ENCODE data around the gene SPNS3.

The SPNS3 gene

GRCh38 chr17:4465786-4466185 lies 32.0 kb downstream of the SPNS3 start:
- Mint-ChIP-seq H3K9me3 (peaks cover 3% of the 10 kb centered on the region), H3K27me3 (ENCODE audit: low read depth) (no peaks in the 10 kb centered on the region), H3K36me3 (ENCODE audit: low read depth) (peaks cover 4% of the 10 kb centered on the region), H3K27ac (no peak overlapping the region), H3K4me1 (ENCODE audit: low read depth) (no peaks in the 10 kb centered on the region), H3K4me3 (no peak overlapping the region)
- DNase-seq (ENCODE audit: low spot score): no peak

GRCh38 chr17:4467287-4467686 lies 33.5 kb downstream of the SPNS3 start:
- Mint-ChIP-seq H3K9me3 (no peaks in the 10 kb centered on the region), H3K36me3 (ENCODE audit: low read depth) (peaks cover 2% of the 10 kb centered on the region), H3K4me3 (no peak overlapping the region), H3K27ac (no peak overlapping the region), H3K27me3 (ENCODE audit: low read depth) (no peaks in the 10 kb centered on the region), H3K4me1 (ENCODE audit: low read depth) (no peaks in the 10 kb centered on the region)
- no peak for DNase-seq (ENCODE audit: low spot score)

- DNase-seq (ENCODE audit: low spot score): no peak
- no peaks in the 10 kb centered on the region for H3K27me3 Mint-ChIP-seq (ENCODE audit: low read depth)
- H3K27ac Mint-ChIP-seq: no peak overlapping the region
- peaks cover 2% of the 10 kb centered on the region for H3K36me3 Mint-ChIP-seq (ENCODE audit: low read depth)
- H3K4me1 Mint-ChIP-seq (ENCODE audit: low read depth): no peaks in the 10 kb centered on the region
- no peaks in the 10 kb centered on the region for H3K9me3 Mint-ChIP-seq
- H3K4me3 Mint-ChIP-seq: no peak overlapping the region
Observed at GRCh38 chr17:4469552-4469951, 35.8 kb downstream of the SPNS3 start.

- H3K36me3 Mint-ChIP-seq (ENCODE audit: low read depth): peaks cover 2% of the 10 kb centered on the region
- H3K27me3 Mint-ChIP-seq (ENCODE audit: low read depth): no peaks in the 10 kb centered on the region
- no peak for DNase-seq (ENCODE audit: low spot score)
- H3K4me1 Mint-ChIP-seq (ENCODE audit: low read depth): no peaks in the 10 kb centered on the region
- no peak overlapping the region for H3K4me3 Mint-ChIP-seq
- no peak overlapping the region for H3K27ac Mint-ChIP-seq
- no peaks in the 10 kb centered on the region for H3K9me3 Mint-ChIP-seq
Observed at GRCh38 chr17:4472286-4472685, 38.5 kb downstream of the SPNS3 start.

- H3K9me3 Mint-ChIP-seq: no peaks in the 10 kb centered on the region
Observed at GRCh38 chr17:4474093-4474492, 40.4 kb downstream of the SPNS3 start.

GRCh38 chr17:4475001-4475400 lies 41.3 kb downstream of the SPNS3 start:
- Mint-ChIP-seq H3K4me1 (ENCODE audit: low read depth) (peaks cover 2% of the 10 kb centered on the region), H3K9me3 (no peaks in the 10 kb centered on the region), H3K4me3 (no peak overlapping the region), H3K27me3 (ENCODE audit: low read depth) (no peaks in the 10 kb centered on the region), H3K27ac (no peak overlapping the region), H3K36me3 (ENCODE audit: low read depth) (peaks cover 2% of the 10 kb centered on the region)
- no peak for DNase-seq (ENCODE audit: low spot score)

More at GRCh38 chr17:4474093-4474492, 40.4 kb downstream of the SPNS3 start:
- no peaks in the 10 kb centered on the region for H3K27me3 Mint-ChIP-seq (ENCODE audit: low read depth)
- H3K27ac Mint-ChIP-seq: no peak overlapping the region
- no peak overlapping the region for H3K4me3 Mint-ChIP-seq
- DNase-seq (ENCODE audit: low spot score): no peak
- peaks cover 2% of the 10 kb centered on the region for H3K36me3 Mint-ChIP-seq (ENCODE audit: low read depth)
- H3K4me1 Mint-ChIP-seq (ENCODE audit: low read depth): peaks cover 2% of the 10 kb centered on the region

- DNase-seq (ENCODE audit: low spot score): no peak
- H3K4me3 Mint-ChIP-seq: no peak overlapping the region
- H3K27me3 Mint-ChIP-seq (ENCODE audit: low read depth): no peaks in the 10 kb centered on the region
- H3K9me3 Mint-ChIP-seq: no peaks in the 10 kb centered on the region
- no peak overlapping the region for H3K27ac Mint-ChIP-seq
- H3K36me3 Mint-ChIP-seq (ENCODE audit: low read depth): peaks cover 2% of the 10 kb centered on the region
- peaks cover 3% of the 10 kb centered on the region for H3K4me1 Mint-ChIP-seq (ENCODE audit: low read depth)
Observed at GRCh38 chr17:4475463-4475862, 41.7 kb downstream of the SPNS3 start.

GRCh38 chr17:4476017-4476416 lies 42.3 kb downstream of the SPNS3 start:
- H3K9me3 Mint-ChIP-seq: no peaks in the 10 kb centered on the region
- H3K27me3 Mint-ChIP-seq (ENCODE audit: low read depth): no peaks in the 10 kb centered on the region
- H3K36me3 Mint-ChIP-seq (ENCODE audit: low read depth): peaks cover 2% of the 10 kb centered on the region
- no peak for DNase-seq (ENCODE audit: low spot score)
- no peak overlapping the region for H3K4me3 Mint-ChIP-seq
- no peak overlapping the region for H3K27ac Mint-ChIP-seq
- H3K4me1 Mint-ChIP-seq (ENCODE audit: low read depth): peaks cover 7% of the 10 kb centered on the region

GRCh38 chr17:4476511-4477070 lies 42.9 kb downstream of the SPNS3 start:
- DNase-seq (ENCODE audit: low spot score): no peak
- Mint-ChIP-seq H3K9me3 (no peaks in the 10 kb centered on the region), H3K4me1 (ENCODE audit: low read depth) (peaks cover 13% of the 10 kb centered on the region), H3K27me3 (ENCODE audit: low read depth) (no peaks in the 10 kb centered on the region), H3K36me3 (ENCODE audit: low read depth) (peaks cover 4% of the 10 kb centered on the region), H3K4me3 (no peak overlapping the region), H3K27ac (no peak overlapping the region)

GRCh38 chr17:4477255-4477791 lies 43.6 kb downstream of the SPNS3 start:
- Mint-ChIP-seq H3K4me1 (ENCODE audit: low read depth) (peaks cover 17% of the 10 kb centered on the region), H3K36me3 (ENCODE audit: low read depth) (peaks cover 2% of the 10 kb centered on the region), H3K9me3 (no peaks in the 10 kb centered on the region), H3K27me3 (ENCODE audit: low read depth) (no peaks in the 10 kb centered on the region), H3K27ac (no peak overlapping the region), H3K4me3 (no peak overlapping the region)
- peak; percentile 15 for DNase-seq (ENCODE audit: low spot score)

- no peaks in the 10 kb centered on the region for H3K27me3 Mint-ChIP-seq (ENCODE audit: low read depth)
- H3K27ac Mint-ChIP-seq: no peak overlapping the region
- H3K4me1 Mint-ChIP-seq (ENCODE audit: low read depth): peaks cover 17% of the 10 kb centered on the region
- peaks cover 2% of the 10 kb centered on the region for H3K36me3 Mint-ChIP-seq (ENCODE audit: low read depth)
- no peak for DNase-seq (ENCODE audit: low spot score)
- H3K9me3 Mint-ChIP-seq: no peaks in the 10 kb centered on the region
- no peak overlapping the region for H3K4me3 Mint-ChIP-seq
Observed at GRCh38 chr17:4478318-4478830, 44.6 kb downstream of the SPNS3 start.

GRCh38 chr17:4479340-4479981 lies 45.7 kb downstream of the SPNS3 start:
- no peak overlapping the region for H3K4me3 Mint-ChIP-seq
- H3K4me1 Mint-ChIP-seq (ENCODE audit: low read depth): peaks cover 17% of the 10 kb centered on the region
- H3K27me3 Mint-ChIP-seq (ENCODE audit: low read depth): no peaks in the 10 kb centered on the region
- no peak overlapping the region for H3K27ac Mint-ChIP-seq
- H3K36me3 Mint-ChIP-seq (ENCODE audit: low read depth): peaks cover 2% of the 10 kb centered on the region
- H3K9me3 Mint-ChIP-seq: no peaks in the 10 kb centered on the region
- DNase-seq (ENCODE audit: low spot score): no peak

GRCh38 chr17:4479982-4480751 lies 46.4 kb downstream of the SPNS3 start:
- Mint-ChIP-seq H3K4me3 (no peak overlapping the region), H3K27ac (peak overlapping the region; percentile 36), H3K4me1 (ENCODE audit: low read depth) (peaks cover 23% of the 10 kb centered on the region), H3K36me3 (ENCODE audit: low read depth) (peaks cover 2% of the 10 kb centered on the region), H3K9me3 (no peaks in the 10 kb centered on the region), H3K27me3 (ENCODE audit: low read depth) (no peaks in the 10 kb centered on the region)
- no peak for DNase-seq (ENCODE audit: low spot score)
